Neural cell (in vitro differentiated cells): ENCODE results near the gene SLC22A5.

Experiments used
- CTCF ChIP-seq: fragments of 450-650 bp; IDR thresholded peaks from 2 replicates; pipeline ENCODE4 v1.5.1; 2014; ENCODE audit warnings: antibody characterized with exemption, mild to moderate bottlenecking, moderate library complexity; ENCODE audit not compliant: poor library complexity, severe bottlenecking
- EZH2 ChIP-seq: fragments of 200-600, 300-800 bp; shearing (Covaris generic), sonication (generic); IDR thresholded peaks from 2 replicates; pipeline ENCODE4 v1.6.1; 2014; ENCODE audit warnings: antibody characterized with exemption, low read length, borderline replicate concordance, mild to moderate bottlenecking; ENCODE audit not compliant: insufficient read depth, poor library complexity, severe bottlenecking
- SMC3 ChIP-seq: fragments of 450-650 bp; conservative IDR thresholded peaks from 2 replicates; pipeline ENCODE4 v1.6.1; 2014; ENCODE audit warnings: antibody characterized with exemption, mild to moderate bottlenecking, moderate library complexity; ENCODE audit not compliant: poor library complexity

GRCh38 chr5:132414634-132415378, 45.3 kb downstream of the SLC22A5 start:
- TF ChIP-seq CTCF, result no peak
- TF ChIP-seq SMC3, result no peak
- no peak for TF ChIP-seq EZH2
